DND-41 (cell line): ENCODE data around the gene NEK7.

Experiments
- CTCF ChIP-seq: IDR thresholded peaks from 2 replicates; pipeline ENCODE4 v1.5.1; 2012; ENCODE audit warnings: borderline replicate concordance, low read length, moderate library complexity, mild to moderate bottlenecking; ENCODE audit not compliant: poor library complexity, severe bottlenecking; ENCODE audit errors: extremely low read depth
- EZH2 ChIP-seq: IDR thresholded peaks from 3 replicates; pipeline ENCODE4 v1.6.1; 2012; ENCODE audit warnings: borderline replicate concordance, low read depth, mild to moderate bottlenecking, moderate library complexity, low read length, inconsistent platforms; ENCODE audit not compliant: severe bottlenecking

- TF ChIP-seq CTCF: no peak
- no peak for TF ChIP-seq EZH2
Observed at GRCh38 chr1:198161718-198162090, 4.9 kb downstream of the NEK7 start.
